ENCODE results near the gene CDH9. TPM values are rescaled to one million over a fixed set of nuclear protein-coding genes. Genes with fewer than 3 reads are reported as not detected.

Gene CDH9
- total and polyA plus RNA-seq, 2 donors (not counting 1 experiment from before 2014, with no cell fraction given) = not detected

GRCh38 chr5:26884481-26884880 lies 153.9 kb downstream of the CDH9 start:
- ATAC-seq (ENCODE audit: low read depth) (no peak), DNase-seq (no peak)
- Histone ChIP-seq H3K79me2 (ENCODE audit: control insufficient read depth, insufficient read depth, low read length) (no peaks in the 10 kb centered on the region), H3K27me3 (replicated peaks in 1 of 4; ENCODE audit: control extremely low read depth in 1 of 4, control insufficient read depth in 3 of 4, insufficient read depth in 4 of 4, low read length in 3 of 4) (no peaks in the 10 kb centered on the region), H3K9me3 (ENCODE audit: control extremely low read depth in 1 of 3, control insufficient read depth in 2 of 3, insufficient read depth in 1 of 3, low read length in 2 of 3) (no peaks in the 10 kb centered on the region), H3K36me3 (replicated peaks in 1 of 2; ENCODE audit: control extremely low read depth in 1 of 2, control insufficient read depth in 1 of 2, extremely low read depth in 1 of 2, insufficient read depth in 2 of 2, low read length in 1 of 2) (no peaks in the 10 kb centered on the region), H3K4me2 (replicated peaks; ENCODE audit: low read depth, low read length, poor library complexity, severe bottlenecking) (no peak overlapping the region), H3K27ac (ENCODE audit: low read length in 2 of 2) (no peak overlapping the region), H3K4me3 (ENCODE audit: control extremely low read depth in 1 of 5, extremely low read depth in 1 of 5, insufficient read depth in 1 of 5, low read depth in 2 of 5, low read length in 4 of 5) (no peak overlapping the region), H3K9ac (ENCODE audit: low read length) (no peak overlapping the region), H3K4me1 (ENCODE audit: control insufficient read depth in 2 of 2, insufficient read depth in 2 of 2, low read length in 2 of 2) (no peaks in the 10 kb centered on the region), H2AFZ (ENCODE audit: insufficient read depth, low read depth, low read length, poor library complexity, severe bottlenecking) (no peak overlapping the region), H4K20me1 (ENCODE audit: control insufficient read depth, insufficient read depth, low read length, poor library complexity, severe bottlenecking) (no peaks in the 10 kb centered on the region)
- Mint-ChIP-seq H3K4me3 (no peak overlapping the region), H3K27ac (no peak overlapping the region), H3K4me1 (no peaks in the 10 kb centered on the region), H3K9me3 (ENCODE audit: insufficient read depth) (peaks cover 5% of the 10 kb centered on the region), H3K27me3 (no peaks in the 10 kb centered on the region)
- intact Hi-C loops (cut with micrococcal nuclease) = no loop called here
- TF ChIP-seq EZH2 (IDR thresholded peaks at IDR 0.05; ENCODE audit: borderline replicate concordance, insufficient read depth, low read depth, low read length, poor library complexity, severe bottlenecking) (no peak), CTCF (IDR thresholded peaks at IDR 0.05) (no peak)
- CTCF ChIA-PET = no interaction called here
- 80% methylated on average over 1 of the region's 2 CpGs for WGBS (ENCODE audit: insufficient coverage)
- POLR2A ChIA-PET = no interaction called here

- TF ChIP-seq CTCF (IDR thresholded peaks at IDR 0.05) (no peak), EZH2 (IDR thresholded peaks at IDR 0.05; ENCODE audit: borderline replicate concordance, insufficient read depth, low read depth, low read length, poor library complexity, severe bottlenecking) (no peak)
- Histone ChIP-seq H2AFZ (ENCODE audit: insufficient read depth, low read depth, low read length, poor library complexity, severe bottlenecking) (no peak overlapping the region), H3K4me3 (ENCODE audit: control extremely low read depth in 1 of 5, extremely low read depth in 1 of 5, insufficient read depth in 1 of 5, low read depth in 2 of 5, low read length in 4 of 5) (no peak overlapping the region), H3K4me2 (replicated peaks; ENCODE audit: low read depth, low read length, poor library complexity, severe bottlenecking) (no peak overlapping the region), H3K36me3 (replicated peaks in 1 of 2; ENCODE audit: control extremely low read depth in 1 of 2, control insufficient read depth in 1 of 2, extremely low read depth in 1 of 2, insufficient read depth in 2 of 2, low read length in 1 of 2) (no peaks in the 10 kb centered on the region), H3K27me3 (replicated peaks in 1 of 4; ENCODE audit: control extremely low read depth in 1 of 4, control insufficient read depth in 3 of 4, insufficient read depth in 4 of 4, low read length in 3 of 4) (no peaks in the 10 kb centered on the region), H3K79me2 (ENCODE audit: control insufficient read depth, insufficient read depth, low read length) (no peaks in the 10 kb centered on the region), H3K9me3 (ENCODE audit: control extremely low read depth in 1 of 3, control insufficient read depth in 2 of 3, insufficient read depth in 1 of 3, low read length in 2 of 3) (no peaks in the 10 kb centered on the region), H4K20me1 (ENCODE audit: control insufficient read depth, insufficient read depth, low read length, poor library complexity, severe bottlenecking) (no peaks in the 10 kb centered on the region), H3K9ac (ENCODE audit: low read length) (no peak overlapping the region), H3K4me1 (ENCODE audit: control insufficient read depth in 2 of 2, insufficient read depth in 2 of 2, low read length in 2 of 2) (no peaks in the 10 kb centered on the region), H3K27ac (ENCODE audit: low read length in 2 of 2) (no peak overlapping the region)
- peaks cover 5% of the 10 kb centered on the region for H3K9me3 Mint-ChIP-seq (ENCODE audit: insufficient read depth)
- H3K27ac Mint-ChIP-seq = no peak overlapping the region
- CTCF ChIA-PET = no interaction called here
- ATAC-seq (ENCODE audit: low read depth) = no peak
- intact Hi-C loops (cut with micrococcal nuclease) = no loop called here
- no peaks in the 10 kb centered on the region for H3K4me1 Mint-ChIP-seq
- no peak overlapping the region for H3K4me3 Mint-ChIP-seq
- POLR2A ChIA-PET = no interaction called here
- DNase-seq = no peak
- no CpG with 5 or more reads among the region's 5 CpGs for WGBS (ENCODE audit: insufficient coverage)
- no peaks in the 10 kb centered on the region for H3K27me3 Mint-ChIP-seq
These were observed 155.0 kb downstream of the CDH9 start for GRCh38 chr5:26883375-26883774.
